GM21515 (cell line): ENCODE results near the gene FOXA1.

Source experiments
- ATAC-seq: cut with Tn5 transposase; IDR thresholded peaks from one replicate; pipeline ENCODE4 v1.9.1; 2021; ENCODE audit not compliant: unreplicated experiment

Gene FOXA1

GRCh38 chr14:37590428-37591139 is 4.5 kb downstream of the FOXA1 start:
- ATAC-seq: no peak

GRCh38 chr14:37589715-37590427 is 5.2 kb downstream of the FOXA1 start:
- ATAC-seq: no peak

GRCh38 chr14:37588956-37589714 is 5.9 kb downstream of the FOXA1 start:
- ATAC-seq: no peak

- ATAC-seq: no peak
These were observed 6.4 kb downstream of the FOXA1 start for GRCh38 chr14:37588667-37588955.

DNA sequence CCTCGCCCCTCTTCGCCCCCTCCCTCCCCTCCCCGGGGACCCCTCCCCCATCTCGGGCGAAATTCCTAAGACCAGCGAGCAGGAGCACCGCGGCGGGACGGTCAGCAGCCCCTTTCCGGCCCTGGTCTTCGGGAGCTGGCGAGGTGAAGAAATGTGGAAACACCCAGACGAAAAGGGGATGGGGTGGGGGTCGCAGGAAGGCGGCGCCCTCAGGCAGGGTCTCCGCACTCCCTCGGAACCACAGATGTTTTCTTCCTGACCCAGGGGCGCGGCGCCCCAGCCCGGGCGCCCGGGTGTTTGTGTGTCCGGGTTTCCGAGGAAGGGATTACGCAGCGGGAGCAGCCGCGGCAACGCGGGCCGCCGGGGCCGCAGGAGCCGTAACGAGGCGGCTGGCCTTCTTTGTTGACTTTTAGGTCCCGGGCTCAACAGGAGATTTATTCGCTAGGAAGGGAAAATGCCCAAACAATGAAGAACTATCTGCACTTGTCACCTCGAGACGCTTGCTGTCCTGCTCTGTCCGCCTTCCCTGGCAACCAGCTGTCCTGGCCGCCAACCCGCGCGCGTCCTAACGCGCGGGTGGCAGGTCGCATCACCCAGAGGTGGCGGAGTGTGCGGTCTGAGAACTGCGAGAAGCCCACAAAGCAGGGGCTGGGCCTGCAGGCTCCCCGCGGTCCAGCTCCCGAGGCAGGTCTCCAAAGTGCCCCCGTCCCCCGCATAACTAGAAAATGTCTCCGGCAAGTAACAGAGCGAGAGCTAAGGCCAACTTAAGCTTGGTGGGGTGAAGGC is 7.0 kb downstream of the FOXA1 start:
- no peak for ATAC-seq

DNA sequence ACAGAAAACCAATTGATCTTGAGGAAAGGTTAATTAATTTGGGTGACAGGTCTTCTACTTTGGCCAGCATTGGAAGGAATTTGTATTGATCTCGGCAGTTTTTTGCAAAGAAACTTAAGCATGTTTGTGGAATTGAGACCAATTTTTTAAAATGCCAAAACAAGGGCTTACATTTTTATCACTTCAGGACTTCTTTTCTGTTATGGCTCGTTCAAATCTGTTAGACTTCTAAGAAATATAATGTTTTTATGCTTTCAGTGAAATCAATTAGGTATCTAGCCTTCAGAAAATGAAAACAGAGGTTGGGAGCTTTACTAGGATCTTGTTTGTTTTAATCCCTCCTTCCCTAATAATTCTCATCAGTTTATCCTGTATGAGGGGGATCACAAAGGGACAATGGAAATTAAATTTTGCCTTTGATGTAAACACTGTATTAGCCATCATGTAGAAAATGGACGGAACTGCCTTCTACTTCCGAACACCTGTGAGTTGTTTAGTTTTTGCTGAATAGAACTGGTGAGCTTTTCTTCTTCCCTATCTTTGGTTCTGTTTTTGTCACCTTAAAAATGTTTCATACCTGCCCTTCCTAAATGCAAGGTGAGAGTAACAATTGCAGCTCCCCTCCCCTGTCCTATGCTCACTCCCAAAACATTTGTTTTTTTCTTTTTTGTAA is 7.8 kb downstream of the FOXA1 start:
- no peak for ATAC-seq

DNA sequence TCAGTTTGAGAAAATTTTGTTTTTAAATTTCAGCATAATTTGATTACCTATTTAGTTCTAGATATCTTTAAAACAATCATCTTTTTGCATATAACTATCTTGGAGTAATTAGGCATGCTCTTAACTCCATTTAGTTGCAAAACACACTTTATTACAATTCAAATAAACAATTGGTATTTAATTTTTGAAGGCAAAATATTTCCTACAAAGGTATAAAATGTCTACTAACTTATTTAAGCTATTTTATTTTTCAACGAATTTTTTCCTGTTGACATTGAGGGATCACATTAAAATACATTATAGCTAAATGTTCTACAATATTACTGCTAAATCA is 8.3 kb downstream of the FOXA1 start:
- ATAC-seq: no peak

- ATAC-seq: no peak
These were observed 8.9 kb downstream of the FOXA1 start for GRCh38 chr14:37585971-37586796.

DNA sequence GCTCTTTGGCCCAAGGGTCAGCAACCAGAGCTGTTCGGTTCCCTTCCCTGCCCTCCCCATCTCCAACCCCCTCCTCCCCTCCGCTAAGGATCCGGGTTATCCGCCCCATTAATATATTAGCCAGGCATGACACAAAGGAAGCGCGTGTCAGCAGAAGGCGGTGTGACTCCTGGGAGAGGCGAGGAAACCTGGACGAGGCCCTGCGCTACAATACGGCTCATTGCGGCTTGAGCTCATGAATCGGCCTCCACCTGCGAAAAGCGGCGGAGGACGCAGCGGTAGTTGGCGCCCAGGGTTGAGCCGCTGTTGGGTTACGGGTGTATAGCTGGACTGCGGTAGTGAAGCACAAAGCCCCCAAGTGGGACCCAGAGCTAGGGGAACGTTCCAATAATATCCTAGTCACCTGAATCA is 9.9 kb downstream of the FOXA1 start:
- ATAC-seq: no peak

DNA sequence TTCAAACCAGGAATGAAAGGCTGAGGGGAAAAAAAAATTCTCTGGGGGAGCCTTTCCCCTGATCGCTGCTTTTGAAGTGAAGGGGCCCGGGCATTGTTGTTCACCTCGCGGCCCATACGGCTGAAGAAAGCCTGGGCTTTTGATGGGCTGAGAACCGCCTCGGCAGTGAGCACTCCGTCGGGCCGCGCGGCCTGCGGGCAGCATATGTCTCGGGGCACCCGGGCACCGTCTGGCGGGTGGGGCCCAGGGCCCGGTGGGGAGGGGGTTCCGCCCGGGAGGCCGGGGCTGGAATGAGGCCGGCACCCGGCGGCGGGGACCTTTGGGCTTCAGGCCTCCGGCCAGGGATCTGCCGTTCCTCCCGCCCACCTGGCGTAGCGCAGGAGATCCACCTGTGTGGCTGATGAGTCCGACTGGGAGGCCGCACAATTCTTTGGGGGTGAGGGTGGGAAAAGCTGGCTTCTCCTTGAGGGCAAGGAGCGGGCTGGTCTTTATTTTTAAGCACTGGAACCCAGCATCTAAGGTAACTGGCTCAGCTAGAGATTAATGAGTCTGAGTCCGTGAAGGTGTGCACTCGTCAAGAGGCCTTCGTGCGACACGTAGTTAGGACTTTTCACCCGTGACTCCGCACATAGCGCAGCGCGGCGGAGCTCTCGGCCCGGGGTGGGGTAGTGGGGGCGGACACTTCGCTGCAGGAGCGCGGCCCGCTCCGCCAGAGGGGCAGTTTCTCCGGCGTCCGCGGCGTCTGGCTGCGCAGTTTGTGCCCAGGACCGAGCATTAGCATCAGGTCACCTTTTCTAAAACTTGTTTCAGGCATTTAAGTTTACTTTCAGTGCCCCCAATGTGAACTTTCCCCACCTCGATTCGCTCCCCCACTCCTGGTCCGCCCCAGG is 10.6 kb downstream of the FOXA1 start:
- ATAC-seq: no peak

DNA sequence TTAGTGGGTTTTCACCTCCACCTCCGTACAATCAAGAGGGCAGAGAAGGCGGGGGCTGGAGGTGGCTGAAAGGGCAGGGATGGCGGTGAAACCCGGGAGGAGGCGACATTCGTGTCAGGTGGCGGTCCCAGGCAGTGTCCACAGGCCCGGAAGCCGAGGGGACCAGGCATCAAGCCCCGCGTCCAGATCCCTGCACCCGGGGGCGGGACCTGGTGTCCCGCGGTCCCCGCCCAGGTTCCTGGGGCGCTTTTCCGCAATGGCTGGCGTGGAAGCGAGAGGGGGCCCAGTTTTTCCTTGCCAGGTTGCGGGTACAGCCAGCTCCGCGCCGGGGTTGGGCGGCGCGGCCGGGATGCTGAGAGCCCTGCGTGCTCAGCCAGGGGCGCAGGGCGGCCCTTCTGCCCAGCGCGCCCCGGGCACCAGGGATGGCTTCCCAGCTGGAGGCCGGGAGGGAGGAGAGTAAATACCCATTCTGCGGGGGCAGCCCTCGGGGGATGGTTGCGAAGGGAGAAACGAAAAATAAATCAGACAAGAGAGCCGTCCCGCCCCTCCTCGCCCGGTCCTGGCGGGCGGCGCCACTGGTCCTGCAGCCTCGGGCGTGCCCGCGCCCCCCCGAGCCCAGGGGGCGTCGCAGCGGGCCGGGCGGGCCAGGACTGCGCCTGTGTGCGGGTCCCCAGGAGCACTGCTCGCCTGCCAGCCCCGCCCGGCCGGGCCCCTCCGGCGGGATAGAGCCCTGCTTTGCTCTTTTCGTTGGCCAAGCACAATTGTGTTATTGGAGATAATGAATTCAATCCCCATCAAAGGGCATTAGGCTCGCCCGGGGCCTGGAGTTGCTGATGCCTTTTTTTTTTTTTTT is 11.5 kb downstream of the FOXA1 start:
- ATAC-seq: no peak

GRCh38 chr14:37580146-37580545 is 14.9 kb downstream of the FOXA1 start:
- no peak for ATAC-seq

GRCh38 chr14:37579274-37579673 is 15.8 kb downstream of the FOXA1 start:
- no peak for ATAC-seq

DNA sequence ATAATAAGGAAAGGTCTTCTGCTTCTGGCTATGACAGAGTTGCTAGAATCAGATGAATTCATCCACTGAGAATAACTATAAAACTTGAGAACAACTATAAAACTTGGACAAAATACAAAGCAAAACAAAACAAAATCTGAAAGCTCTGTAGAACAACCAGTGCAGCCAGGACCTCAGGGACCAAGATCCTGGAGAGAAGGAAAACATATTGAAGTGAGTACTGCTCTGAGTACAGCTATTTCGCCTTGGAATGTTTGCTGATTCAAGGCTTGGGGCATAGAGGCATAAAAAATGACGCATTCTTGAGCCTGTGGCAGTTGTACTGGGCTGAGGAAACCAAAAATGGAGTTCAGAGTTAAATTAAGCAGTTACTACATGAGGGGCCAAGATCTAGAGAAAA is 21.7 kb downstream of the FOXA1 start:
- ATAC-seq: no peak

DNA sequence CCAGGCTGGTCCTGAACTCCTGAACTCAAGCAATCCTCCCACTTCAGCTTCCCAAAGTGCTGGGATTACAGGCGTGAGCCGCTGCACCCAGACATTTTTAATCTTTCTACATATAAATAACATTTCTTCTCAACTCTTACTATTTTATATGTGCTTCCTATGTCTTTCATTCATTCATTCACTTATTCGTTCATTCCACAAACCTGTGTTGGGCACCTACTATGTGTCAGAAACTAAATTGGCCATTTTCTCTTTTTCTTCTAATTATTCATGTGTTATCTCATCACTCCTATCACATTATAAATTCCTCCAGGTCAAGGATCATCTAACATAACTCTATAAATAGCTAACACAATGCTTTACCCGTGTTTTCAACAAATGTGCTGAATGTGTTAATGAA is 23.7 kb downstream of the FOXA1 start:
- ATAC-seq: no peak

DNA sequence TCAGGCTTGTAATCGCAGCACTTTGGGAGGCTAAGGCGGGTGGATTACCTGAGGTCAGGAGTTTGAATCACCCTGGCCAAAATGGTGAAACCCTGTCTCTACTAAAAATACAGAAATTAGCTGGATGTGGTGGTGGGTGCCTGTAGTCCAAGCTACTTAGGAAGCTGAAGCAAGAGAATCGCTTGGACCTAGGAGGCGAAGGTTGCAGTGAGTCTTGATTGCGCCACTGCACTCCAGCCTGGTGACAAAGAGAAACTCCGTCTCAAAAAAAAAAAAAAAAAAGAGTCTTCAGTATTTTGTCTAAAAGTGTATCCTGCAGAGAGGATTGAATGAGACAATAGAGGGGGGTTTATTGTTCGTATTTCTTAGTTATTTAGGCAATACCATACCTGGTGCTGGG is 25.3 kb downstream of the FOXA1 start:
- ATAC-seq: no peak

GRCh38 chr14:37566811-37567371 is 28.2 kb downstream of the FOXA1 start:
- ATAC-seq: no peak

DNA sequence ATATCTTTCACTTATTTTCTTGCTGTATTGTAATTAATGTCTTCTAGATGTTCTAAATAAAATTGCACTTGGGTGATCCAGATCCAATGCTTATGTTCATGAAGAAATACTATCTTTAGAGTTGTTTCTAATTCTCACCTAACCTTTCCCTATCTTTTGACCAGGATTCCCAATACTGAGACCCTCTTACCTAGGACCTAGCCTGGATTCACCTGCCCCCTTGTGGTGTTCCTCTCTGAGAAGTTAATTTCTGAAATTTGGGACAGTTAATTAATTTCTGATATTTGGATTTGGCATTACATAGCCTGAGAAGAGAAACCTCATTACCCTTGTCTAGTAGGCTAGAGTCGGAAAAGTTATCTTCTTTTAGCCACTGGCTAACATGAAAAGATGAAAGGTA is 29.5 kb downstream of the FOXA1 start:
- no peak for ATAC-seq
